GOT3 (cell line): ENCODE measurements around the gene DEPDC1.
A peak's percentile ranks its signal among the peaks of the same experiment; 100 is the strongest.
"Not testable (repeated sequence)": the region's sequence is repeated elsewhere in the genome, so short reads cannot be mapped to it uniquely, and the experiment has no call there.

Experiments used
- DNase-seq: peaks from one replicate; lab custom pipeline; 2025; ENCODE audit warnings: mixed read lengths; lab: John Stamatoyannopoulos, UW

Gene DEPDC1, protein sequence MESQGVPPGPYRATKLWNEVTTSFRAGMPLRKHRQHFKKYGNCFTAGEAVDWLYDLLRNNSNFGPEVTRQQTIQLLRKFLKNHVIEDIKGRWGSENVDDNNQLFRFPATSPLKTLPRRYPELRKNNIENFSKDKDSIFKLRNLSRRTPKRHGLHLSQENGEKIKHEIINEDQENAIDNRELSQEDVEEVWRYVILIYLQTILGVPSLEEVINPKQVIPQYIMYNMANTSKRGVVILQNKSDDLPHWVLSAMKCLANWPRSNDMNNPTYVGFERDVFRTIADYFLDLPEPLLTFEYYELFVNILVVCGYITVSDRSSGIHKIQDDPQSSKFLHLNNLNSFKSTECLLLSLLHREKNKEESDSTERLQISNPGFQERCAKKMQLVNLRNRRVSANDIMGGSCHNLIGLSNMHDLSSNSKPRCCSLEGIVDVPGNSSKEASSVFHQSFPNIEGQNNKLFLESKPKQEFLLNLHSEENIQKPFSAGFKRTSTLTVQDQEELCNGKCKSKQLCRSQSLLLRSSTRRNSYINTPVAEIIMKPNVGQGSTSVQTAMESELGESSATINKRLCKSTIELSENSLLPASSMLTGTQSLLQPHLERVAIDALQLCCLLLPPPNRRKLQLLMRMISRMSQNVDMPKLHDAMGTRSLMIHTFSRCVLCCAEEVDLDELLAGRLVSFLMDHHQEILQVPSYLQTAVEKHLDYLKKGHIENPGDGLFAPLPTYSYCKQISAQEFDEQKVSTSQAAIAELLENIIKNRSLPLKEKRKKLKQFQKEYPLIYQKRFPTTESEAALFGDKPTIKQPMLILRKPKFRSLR

DNA sequence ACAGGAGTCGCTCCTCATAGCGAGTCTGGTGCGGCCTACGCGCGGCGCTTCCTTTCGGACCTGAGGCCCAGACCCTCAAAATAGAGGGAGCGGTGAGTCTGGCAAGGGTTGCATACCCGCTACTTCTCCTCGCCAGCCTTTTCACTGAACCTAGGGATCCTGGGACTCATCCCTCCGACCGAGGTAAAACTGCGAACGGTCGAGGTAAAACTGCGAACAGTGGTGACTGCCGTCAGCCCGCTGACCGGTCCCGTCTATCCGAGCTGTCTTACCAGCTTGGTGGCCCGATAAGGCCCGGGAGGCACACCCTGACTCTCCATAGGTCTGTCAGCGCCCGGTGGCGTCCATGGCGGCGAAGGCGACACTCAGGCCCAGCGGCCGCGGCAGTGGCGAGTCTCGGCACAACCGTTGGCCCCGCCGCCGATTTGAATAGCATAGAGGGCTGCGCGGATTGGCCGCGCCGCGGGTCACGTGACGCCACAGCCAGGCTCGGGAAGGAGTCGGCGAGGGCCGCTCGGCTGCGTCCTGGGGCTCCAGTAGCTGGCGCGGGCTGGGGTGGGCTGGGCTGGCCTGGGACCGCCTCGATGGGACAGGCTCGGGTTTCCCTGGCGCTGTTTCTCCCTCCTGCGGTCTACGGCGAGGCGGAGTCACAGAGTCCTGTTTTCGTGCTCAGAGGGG, at the start of gene DEPDC1:
Gene DEPDC1, minus strand, starts transcription at position 403 of the 678 bp plus-strand sequence. Its CDS starts 83 bp downstream, at position 320.
- DNase-seq: peak; percentile 84

DNA sequence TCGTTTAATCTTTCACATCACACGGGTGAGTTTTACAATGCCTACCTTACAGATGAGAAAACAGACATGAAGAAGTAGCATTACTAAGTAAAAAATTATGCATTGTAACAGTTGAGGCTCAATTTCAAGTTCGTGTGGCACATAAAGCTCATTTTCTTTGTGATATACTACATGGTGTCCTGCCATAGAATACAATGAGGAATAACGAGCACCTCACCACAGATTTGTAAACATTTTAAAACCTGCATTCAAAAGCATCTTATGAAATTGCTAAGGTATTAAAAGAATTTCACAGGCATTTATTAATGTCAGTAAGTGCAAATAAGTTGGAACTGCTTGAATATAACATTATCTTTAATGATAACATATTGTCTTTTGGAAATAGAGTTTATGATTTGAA, 47.8 kb upstream of the DEPDC1 start:
- no peak for DNase-seq

DNA sequence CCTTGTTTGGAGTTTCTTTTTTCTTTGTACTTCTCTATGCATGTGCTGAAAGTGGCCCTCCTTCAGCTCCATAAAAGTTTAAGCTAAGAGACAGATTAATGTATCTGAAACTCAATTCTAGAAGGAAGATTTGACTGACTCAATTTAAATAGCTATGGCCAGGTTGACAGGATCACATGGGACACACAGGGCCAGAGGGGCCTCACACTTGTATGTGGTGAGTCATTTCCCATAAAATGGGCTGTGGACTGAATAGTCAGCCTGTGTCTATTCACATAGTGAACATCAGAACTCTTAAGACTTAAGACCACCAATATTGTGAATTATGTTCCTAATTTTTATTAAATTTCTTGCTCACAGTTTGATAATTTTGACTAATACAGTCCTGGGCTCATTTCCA, 45.7 kb upstream of the DEPDC1 start:
- DNase-seq: no peak

DNA sequence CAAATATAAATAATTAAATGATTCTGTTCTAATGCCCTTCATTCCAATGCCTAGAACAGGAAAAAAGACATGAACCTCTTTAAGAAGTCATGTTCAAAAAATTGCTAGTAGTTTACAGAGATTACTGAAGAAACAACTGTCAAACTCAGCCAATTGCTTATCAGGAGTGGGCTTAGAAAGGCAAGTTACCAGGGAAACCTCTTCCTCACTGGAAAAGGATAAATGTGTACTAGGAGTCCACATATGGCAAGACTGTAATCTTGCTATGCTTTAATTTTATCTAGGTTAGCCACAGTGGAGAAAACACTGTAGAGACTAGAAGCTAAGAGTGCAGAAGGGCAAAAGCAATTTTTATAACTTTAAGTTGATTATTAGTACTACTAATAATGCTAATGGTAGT, 42.1 kb upstream of the DEPDC1 start:
- no peak for DNase-seq

DNA sequence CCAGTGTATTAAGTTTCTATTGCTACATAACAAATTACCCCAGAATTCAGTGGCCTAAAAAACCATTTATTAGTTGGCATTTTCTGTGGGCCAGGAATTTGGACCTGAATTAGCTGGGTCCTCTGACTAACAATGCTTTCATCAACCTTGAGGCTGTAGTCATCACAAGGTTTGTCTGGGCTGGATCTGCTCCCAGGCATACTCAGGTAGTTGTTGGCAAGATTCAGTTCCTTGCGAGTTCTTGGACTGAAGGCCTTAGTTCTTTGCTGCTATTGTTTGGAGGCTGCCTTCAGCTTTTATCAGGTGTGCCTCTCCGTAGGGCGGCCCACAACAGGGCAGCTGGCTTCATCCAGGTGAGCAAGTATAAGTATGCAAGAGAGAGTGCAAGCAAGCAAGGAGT, 31.4 kb upstream of the DEPDC1 start:
- DNase-seq: no peak

DNA sequence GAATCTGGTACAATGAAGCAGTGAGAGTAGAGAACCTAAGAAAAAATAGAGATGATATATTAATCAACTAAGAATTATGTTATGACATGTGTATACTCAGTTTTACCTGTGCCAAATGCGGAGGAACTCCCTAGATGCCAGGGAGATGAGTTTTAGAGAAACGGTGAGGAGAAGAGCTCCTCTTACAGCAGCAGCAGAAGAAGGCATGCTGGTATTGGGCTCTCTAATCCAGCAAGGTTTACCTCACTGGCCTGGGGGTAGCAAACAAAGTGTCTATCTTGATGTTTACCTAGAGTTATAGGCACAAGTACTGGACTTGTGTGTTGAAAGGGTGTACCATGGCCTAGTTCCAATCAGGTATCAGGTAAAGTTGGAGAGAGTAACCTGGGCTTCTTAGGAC, 28.9 kb upstream of the DEPDC1 start:
- no peak for DNase-seq

DNA sequence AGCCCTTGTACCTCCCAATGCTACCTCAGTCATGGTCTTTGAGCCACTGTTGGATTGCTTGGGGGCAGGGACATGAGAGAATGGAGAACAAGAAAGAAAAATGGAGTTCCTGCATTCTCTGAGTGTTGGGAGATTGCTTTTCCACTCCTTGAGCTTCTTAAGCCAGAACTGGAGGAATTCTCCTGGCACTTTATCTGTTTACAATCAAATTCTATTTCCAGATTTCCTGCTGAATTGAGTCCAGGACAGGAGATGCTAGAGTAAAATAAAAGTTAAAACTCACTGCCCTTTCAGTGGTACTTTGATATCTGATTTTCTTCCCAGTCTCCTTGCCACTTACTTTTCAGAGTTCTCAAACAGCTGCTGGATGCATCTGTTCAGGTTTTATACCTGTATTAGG, 24.4 kb upstream of the DEPDC1 start:
- DNase-seq: no peak

DNA sequence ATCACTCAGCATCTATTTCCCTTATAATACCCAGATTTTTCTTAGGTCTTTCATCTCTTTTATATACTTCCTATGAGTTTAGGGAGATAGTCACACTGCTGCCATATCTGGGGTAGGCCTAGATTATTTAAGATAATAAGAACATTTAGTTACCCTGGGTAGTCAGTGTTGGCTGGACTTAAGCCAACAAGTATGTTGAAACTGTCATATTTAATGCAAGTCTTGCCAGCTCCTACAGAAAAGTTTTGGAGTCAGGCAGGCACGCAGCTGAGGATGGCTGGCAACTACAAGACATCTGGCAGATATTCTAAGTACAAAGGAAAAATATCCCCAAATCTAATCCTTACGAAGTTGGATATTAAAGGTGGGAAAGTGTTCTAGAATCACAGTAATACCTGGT, 19.2 kb upstream of the DEPDC1 start:
- no peak for DNase-seq

DNA sequence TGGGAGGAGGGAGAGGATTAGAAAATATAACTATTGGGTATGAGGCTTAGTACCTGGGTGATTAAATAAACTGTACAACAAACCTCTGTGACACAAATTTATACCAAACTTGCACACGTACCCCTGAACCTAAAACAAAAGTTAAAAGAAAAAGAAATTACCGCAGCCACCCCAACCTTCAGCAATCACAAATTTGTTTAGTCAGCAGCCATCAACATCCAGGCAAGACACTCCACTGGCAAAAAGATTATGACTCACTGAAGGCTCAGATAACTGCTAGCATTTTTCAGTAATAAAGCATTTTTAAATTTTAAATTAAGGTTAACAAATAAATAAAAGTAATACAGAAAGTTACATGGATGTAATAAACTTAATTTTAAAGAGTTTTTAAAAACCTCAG, 14.4 kb upstream of the DEPDC1 start:
- DNase-seq: no peak

DNA sequence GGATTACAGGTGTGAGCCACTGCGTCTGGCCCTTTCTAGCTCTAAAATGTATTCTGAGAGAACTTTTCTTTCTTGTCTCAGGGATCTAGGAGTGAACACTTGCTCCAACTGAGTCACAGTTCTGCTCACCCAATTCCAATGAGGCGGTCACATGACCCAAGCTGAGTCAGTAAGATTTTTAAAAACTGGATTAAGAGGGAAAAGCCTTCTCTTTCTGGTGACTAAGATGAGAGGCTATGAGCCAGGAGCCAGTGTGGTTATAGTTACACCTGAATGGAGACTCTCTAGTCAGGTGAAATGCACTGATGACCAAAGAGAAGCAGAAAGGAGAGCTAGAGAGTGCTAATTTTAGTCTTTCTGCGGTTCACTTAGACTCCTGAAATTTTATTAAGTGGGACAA, 9.5 kb upstream of the DEPDC1 start:
- no peak for DNase-seq

DNA sequence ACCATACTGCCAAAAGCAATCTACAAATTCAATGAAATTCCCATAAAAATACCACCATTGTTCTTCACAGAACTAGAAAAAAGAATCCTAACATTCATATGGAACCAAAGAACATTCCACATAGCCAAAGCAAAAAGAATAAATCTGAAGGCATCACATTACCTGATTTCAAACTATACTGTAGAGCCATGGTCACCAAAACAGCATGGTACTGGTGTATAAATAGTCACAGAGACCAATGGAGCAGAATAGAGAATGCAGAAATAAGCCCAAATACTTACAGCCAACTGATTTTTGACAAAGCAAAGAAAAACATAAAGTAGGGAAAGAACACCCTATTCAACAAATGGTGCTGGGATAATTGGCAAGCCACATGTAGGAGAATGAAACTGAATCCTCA, 6.2 kb upstream of the DEPDC1 start:
- DNase-seq: no peak

DNA sequence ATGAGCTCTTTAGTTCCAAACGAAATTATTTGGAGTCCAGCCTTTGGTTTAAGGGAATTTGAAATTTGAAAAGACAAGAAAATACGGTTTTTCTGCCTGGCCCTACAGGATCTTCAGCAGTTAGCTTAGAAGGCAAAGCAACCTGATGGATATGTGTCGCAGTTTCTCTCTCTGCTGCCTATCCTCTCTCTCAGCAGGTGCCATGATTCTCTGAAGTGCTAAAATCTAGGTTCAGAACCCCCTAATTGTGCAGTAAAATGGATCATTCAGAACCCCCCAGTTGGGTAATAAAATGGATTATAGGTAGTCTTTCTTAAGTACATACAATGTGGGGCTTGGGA, 446 bp upstream of the DEPDC1 start:
- DNase-seq: no peak

DNA sequence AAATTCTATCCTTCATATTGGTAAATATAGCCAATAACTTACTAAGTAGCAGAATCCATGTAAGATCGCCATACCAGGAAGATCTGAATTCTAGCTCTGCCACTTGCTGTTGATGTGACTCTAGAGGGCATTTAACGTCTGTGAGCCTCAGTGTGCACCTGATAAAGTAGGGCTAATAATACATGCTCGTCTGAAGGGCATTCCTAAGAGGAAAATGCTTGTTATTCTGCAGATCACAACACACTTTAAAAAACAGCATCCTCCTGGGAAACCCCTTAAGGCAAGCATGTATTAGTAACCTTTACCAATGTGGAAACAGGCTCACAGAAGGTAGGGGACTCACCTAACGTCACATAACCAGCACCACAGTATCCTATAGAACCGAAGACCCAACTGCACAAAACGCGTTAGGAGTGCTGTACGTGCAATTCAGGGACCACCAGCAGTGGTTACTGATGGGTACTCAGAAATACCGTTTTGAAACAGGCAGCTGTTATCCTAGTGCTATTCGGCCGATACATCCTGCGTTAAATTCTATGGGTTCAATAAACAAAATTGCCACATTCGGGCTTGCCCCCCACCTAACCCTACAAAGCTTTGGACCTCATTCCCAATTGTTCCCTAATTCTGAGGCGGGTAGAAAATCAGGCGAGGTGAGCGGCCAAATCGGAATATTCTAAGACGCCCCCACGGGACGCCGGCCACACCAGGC, 758 bp downstream of the DEPDC1 start:
- DNase-seq: no peak

DNA sequence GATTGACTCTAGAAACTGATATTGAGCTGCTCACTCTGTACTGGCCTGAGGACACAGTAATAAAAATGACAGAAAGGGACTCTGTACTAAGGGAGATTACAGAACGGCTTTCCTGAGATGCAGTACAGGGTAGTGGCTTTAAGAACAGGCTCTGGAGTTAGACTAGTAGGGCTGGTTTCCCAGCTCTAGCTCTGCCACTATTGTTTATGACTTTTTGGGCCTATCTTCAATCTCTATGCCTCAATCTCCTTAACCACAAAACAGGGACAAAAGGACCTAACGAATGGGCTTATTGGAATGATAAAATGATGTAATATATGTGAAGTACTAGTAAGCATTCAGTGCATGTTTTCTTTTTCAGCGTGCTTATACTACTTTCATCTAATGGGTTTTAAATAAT, 1.4 kb downstream of the DEPDC1 start:
- DNase-seq: no peak

DNA sequence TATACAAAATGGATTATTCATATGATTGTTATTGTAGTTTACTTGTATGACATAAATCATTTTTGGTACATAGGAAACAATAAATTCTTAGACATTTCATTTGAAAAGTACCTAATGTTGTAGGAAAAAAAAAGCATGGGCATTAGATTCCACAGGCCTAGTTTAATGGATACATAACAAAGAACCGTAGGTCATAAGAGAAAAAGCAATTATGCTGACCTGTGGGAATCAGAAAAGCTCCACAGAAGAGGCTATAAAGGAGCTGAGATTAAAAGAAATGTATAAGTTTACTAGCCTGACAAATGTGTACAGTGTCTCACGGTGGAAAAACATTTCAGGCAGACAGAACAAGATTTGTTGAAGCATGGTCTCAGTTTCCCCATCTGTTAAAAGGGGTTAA, 3.7 kb downstream of the DEPDC1 start:
- no peak for DNase-seq

DNA sequence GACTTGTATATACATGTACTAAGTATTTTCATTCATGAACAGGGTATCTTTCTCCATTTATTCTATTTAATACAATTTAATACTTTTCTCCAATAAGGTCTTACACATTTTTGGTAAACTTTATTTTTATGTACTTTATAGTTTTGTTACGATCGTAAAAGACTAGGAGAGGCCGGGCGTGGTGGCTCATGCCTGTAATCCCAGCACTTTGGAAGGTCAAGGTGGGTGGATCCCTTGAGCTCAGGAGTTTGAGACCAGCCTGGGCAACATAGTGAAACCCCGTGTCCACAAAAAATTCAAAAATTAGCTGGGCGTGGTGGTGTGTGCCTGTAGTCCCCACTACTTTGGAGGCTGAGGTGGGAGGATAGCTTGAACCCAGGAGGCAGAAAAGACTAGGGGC, 4.6 kb downstream of the DEPDC1 start:
- not testable (repeated sequence) for DNase-seq

DNA sequence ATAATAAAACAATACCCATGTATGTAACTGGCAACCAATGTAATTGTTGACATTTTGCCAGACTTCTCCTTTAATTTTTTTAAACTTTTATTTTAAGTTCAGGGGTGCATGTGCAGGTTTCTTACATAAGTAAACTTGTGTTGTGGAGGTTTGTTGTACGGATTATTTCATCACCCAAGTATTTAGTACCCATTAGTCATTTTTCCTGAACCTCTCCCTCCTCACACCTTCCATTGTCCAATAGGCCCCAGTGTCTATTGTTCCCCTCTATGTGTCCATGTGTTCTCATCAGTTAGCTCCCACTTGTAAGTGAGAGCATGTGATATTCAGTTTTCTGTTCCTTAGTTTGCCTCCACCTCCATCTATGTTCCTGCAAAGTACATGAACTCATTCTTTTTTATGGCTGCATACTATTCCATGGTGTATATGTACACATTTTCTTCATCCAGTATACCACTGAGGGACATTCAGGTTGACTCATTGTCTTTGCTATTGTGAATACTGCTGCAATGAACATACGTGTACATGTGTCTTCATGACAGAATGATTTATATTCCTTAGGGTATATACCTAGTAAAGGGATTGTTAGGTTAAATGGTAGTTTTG, 6.7 kb downstream of the DEPDC1 start:
- DNase-seq: no peak

DNA sequence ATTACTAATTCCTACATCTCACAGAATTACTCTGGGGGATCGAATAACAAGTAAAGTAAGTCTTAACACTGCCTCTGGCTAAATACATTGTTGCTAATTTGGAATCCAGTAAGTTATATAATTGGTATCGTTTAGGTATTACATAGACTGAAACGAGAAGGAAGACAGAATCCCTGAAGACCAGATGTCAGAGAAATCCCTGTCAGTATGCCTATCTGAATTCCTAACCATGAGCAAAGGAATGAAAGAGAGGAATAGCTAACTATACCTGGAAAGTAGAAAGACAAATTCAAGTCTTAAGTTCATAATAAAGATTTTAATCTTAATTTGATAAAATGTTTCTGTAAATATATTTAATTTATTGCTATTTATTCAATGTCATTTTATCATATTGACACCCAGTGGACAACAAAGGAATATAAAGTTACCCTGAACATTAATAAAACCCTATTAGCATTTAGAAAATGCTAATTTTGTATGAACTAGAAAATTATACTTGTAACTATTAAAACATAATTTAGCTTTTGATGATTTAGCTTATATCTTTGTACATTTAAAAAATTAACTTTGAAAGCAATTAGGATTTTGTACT, 11.4 kb downstream of the DEPDC1 start:
- DNase-seq: no peak

DNA sequence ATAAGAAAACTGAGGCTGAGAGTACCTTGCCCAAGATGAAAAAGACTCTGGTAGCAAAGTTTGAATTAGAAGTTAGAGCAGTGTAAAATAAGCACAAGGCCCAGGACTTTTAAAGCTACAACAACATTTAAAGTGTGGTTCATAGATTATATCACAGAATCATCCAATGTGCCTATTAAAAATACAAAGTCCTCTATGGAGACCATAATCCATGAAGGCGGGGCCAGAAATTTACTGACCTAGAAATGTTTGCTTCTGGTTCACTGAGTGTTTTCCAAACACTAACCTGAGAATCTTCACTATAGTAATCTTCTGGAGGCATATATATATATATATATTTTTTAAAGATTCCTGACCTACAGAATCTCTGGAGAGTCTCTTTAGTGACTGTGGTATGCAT, 12.3 kb downstream of the DEPDC1 start:
- DNase-seq: no peak

DNA sequence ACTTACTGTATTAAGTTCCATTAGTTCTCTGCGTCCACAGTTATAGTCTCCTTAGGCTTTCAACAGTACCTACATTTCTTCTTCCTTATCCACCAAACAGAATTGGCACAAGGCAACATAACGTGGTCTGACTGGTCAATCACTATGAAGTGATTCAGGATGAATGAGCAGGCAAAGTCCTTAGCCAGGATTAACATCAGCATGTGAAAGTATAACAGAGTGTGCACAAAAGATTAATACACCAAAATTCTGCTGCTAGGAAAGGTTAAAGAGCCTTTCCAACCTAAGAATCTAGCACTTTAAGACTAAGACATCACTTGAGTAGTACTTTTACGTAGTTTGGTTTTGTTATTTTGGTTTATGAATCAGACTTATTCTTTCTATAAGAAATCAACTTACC, 15.8 kb downstream of the DEPDC1 start:
- no peak for DNase-seq

DNA sequence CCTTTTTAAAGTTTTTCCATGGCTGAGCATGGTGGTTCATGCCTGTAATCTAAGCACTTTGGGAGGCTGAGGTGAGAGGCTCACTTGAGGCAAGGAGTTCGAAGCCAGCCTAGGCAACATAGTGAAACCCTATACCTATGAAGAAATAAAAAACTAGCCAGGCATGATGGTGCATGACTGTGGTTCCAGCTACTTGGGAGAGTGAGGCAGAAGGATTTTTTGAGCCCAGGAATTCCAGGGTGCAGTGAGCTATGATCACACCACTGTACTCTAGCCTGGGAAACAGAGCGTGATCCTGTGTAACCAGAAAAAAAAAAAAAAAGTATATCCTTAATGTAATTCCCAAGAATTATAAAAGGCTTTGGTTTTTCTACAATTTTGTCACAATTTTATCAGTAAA, 17.4 kb downstream of the DEPDC1 start:
- no peak for DNase-seq

DNA sequence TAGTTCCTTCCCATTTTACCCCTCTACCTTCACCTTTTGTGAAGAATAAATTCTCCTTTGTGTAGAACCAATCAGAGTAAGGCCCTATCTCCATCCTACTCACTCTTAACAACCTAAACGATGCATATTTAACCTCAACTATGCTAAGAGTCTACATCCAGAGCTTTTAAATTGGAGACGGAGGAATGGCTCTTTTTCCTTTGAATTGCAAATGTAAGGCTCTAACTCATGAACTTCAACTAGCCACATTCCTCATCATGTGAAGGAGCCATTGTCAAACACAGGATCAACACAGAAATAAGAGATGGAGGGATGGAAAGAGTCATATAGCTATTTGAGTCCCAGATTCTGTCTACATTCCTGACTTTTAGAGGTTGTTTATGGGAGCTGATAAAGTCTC, 18.2 kb downstream of the DEPDC1 start:
- no peak for DNase-seq
